Measurements from ENCODE around the gene RNF8.
A peak's percentile ranks its signal among the peaks of the same experiment; 100 is the strongest.

The RNF8 gene

GRCh38 chr6:37347177-37347576, 6.6 kb upstream of the RNF8 start:
- Histone ChIP-seq H3K4me3 (ENCODE audit: low read depth, low read length) (no peak overlapping the region), H3K27me3 (ENCODE audit: insufficient read depth, low read depth, severe bottlenecking) (no peaks in the 10 kb centered on the region), H3K36me3 (no peaks in the 10 kb centered on the region), H3K27ac (no peak overlapping the region), H3K9me3 (ENCODE audit: severe bottlenecking) (peaks cover 4% of the 10 kb centered on the region)
- TF ChIP-seq, protein P1, sequence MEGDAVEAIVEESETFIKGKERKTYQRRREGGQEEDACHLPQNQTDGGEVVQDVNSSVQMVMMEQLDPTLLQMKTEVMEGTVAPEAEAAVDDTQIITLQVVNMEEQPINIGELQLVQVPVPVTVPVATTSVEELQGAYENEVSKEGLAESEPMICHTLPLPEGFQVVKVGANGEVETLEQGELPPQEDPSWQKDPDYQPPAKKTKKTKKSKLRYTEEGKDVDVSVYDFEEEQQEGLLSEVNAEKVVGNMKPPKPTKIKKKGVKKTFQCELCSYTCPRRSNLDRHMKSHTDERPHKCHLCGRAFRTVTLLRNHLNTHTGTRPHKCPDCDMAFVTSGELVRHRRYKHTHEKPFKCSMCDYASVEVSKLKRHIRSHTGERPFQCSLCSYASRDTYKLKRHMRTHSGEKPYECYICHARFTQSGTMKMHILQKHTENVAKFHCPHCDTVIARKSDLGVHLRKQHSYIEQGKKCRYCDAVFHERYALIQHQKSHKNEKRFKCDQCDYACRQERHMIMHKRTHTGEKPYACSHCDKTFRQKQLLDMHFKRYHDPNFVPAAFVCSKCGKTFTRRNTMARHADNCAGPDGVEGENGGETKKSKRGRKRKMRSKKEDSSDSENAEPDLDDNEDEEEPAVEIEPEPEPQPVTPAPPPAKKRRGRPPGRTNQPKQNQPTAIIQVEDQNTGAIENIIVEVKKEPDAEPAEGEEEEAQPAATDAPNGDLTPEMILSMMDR (IDR thresholded peaks at IDR 0.05; ENCODE audit: low read depth, low read length) = no peak
- no peak for DNase-seq

GRCh38 chr6:37347670-37348111, 6.1 kb upstream of the RNF8 start:
- no peak for DNase-seq
- Histone ChIP-seq H3K36me3 (no peaks in the 10 kb centered on the region), H3K27ac (no peak overlapping the region), H3K9me3 (ENCODE audit: severe bottlenecking) (peaks cover 4% of the 10 kb centered on the region), H3K4me3 (ENCODE audit: low read depth, low read length) (no peak overlapping the region), H3K27me3 (ENCODE audit: insufficient read depth, low read depth, severe bottlenecking) (no peaks in the 10 kb centered on the region)
- TF ChIP-seq, protein P1 (IDR thresholded peaks at IDR 0.05; ENCODE audit: low read depth, low read length) = no peak

GRCh38 chr6:37351027-37351426, 2.8 kb upstream of the RNF8 start:
- Histone ChIP-seq H3K27me3 (ENCODE audit: insufficient read depth, low read depth, severe bottlenecking) (no peaks in the 10 kb centered on the region), H3K9me3 (ENCODE audit: severe bottlenecking) (peaks cover 4% of the 10 kb centered on the region), H3K4me3 (ENCODE audit: low read depth, low read length) (no peak overlapping the region), H3K36me3 (peaks cover 3% of the 10 kb centered on the region; the same call in 1 of the 2 replicates), H3K27ac (no peak overlapping the region)
- no peak for DNase-seq
- TF ChIP-seq, protein P1 (IDR thresholded peaks at IDR 0.05; ENCODE audit: low read depth, low read length) = no peak

- H3K27me3 ChIP-seq (ENCODE audit: insufficient read depth, low read depth, severe bottlenecking) = no peaks in the 10 kb centered on the region
- H3K36me3 ChIP-seq = peaks cover 3% of the 10 kb centered on the region; the same call in 1 of the 2 replicates
- H3K27ac ChIP-seq = no peak overlapping the region
- TF ChIP-seq, protein P1 (IDR thresholded peaks at IDR 0.05; ENCODE audit: low read depth, low read length) = no peak
- DNase-seq = no peak
- no peaks in the 10 kb centered on the region for H3K9me3 ChIP-seq (ENCODE audit: severe bottlenecking)
- no peak overlapping the region for H3K4me3 ChIP-seq (ENCODE audit: low read depth, low read length)
Measured at GRCh38 chr6:37352384-37352783, 1.4 kb upstream of the RNF8 start.

- H3K4me3 ChIP-seq (ENCODE audit: low read depth, low read length) = peak overlapping the region; percentile 95
- H3K36me3 ChIP-seq = peaks cover 5% of the 10 kb centered on the region
- H3K27me3 ChIP-seq (ENCODE audit: insufficient read depth, low read depth, severe bottlenecking) = no peaks in the 10 kb centered on the region
- H3K27ac ChIP-seq = peak overlapping the region; percentile 76
- H3K9me3 ChIP-seq (ENCODE audit: severe bottlenecking) = no peaks in the 10 kb centered on the region
- peak; percentile 44 for DNase-seq
- TF ChIP-seq, protein P1 (IDR thresholded peaks at IDR 0.05; ENCODE audit: low read depth, low read length) = no peak
Measured at GRCh38 chr6:37354526-37355384, 972 bp downstream of the RNF8 start.

All from WERI-Rb-1 (cell line).